ENCODE results near the gene MTCH2.

GRCh38 chr11:47649276-47649675 lies 6.9 kb upstream of the MTCH2 start:
- TF ChIP-seq POLR2AphosphoS5 (IDR thresholded peaks at IDR 0.05): no peak
- TF ChIP-seq, protein P1, sequence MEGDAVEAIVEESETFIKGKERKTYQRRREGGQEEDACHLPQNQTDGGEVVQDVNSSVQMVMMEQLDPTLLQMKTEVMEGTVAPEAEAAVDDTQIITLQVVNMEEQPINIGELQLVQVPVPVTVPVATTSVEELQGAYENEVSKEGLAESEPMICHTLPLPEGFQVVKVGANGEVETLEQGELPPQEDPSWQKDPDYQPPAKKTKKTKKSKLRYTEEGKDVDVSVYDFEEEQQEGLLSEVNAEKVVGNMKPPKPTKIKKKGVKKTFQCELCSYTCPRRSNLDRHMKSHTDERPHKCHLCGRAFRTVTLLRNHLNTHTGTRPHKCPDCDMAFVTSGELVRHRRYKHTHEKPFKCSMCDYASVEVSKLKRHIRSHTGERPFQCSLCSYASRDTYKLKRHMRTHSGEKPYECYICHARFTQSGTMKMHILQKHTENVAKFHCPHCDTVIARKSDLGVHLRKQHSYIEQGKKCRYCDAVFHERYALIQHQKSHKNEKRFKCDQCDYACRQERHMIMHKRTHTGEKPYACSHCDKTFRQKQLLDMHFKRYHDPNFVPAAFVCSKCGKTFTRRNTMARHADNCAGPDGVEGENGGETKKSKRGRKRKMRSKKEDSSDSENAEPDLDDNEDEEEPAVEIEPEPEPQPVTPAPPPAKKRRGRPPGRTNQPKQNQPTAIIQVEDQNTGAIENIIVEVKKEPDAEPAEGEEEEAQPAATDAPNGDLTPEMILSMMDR (IDR thresholded peaks at IDR 0.05 in 8 of 11, conservative IDR thresholded peaks at IDR 0.05 in 3 of 11): no peak
- TF ChIP-seq POLR2A (IDR thresholded peaks at IDR 0.05): no peak

Data from spleen (tissue), 7 donors.